IMR-90 (cell line): ENCODE results near the gene KRTAP3-1. TPM values are rescaled to one million over a fixed set of nuclear protein-coding genes. Genes with fewer than 3 reads are reported as not detected.

Experiments used
- ATAC-seq: fragments of 200-7000 bp; cut with Tn5 transposase; 2 replicates; pipeline ENCODE4 v1.9.1; 2020; ENCODE audit warnings: low read depth, mild to moderate bottlenecking, moderate library complexity
- BruUV-seq: library from RNA; stranded (reverse); fragments of 400-500 nt; replicated peaks from 2 replicates; lab custom pipeline; 2021; lab: Mats Ljungman, UMichigan
- CTCF ChIA-PET: fragments of 300-600 bp; formaldehyde crosslinking; extraction: SDS; loops from one replicate; lab custom pipeline; 2021; ENCODE audit warnings: antibody characterized with exemption; lab: Yijun Ruan, JAX
- POLR2A ChIA-PET: fragments of 300-600 bp; sonication (Branson Sonifier 250); formaldehyde crosslinking; loops from one replicate; lab custom pipeline; 2022; ENCODE audit warnings: antibody characterized with exemption; ENCODE audit not compliant: unreplicated experiment; lab: Charles Lee
- DNase-seq: peaks from one replicate; pipeline ENCODE4 v3.0.0; 2013
- H2AFZ ChIP-seq: replicated peaks from 2 replicates; pipeline ENCODE3; 2013; ENCODE audit warnings: low read length, mild to moderate bottlenecking; ENCODE audit not compliant: poor library complexity
- H2AK5ac ChIP-seq: 2 replicates; pipeline ENCODE4 v1.6.1; 2013; ENCODE audit warnings: low read depth, low read length, inconsistent platforms
- H2AK9ac ChIP-seq: replicated peaks from 2 replicates; pipeline ENCODE3; 2013; ENCODE audit warnings: mild to moderate bottlenecking, low read depth, low read length, moderate library complexity; ENCODE audit not compliant: poor library complexity
- H2BK120ac ChIP-seq: 2 replicates; pipeline ENCODE4 v1.6.1; 2013; ENCODE audit warnings: low read depth, low read length, inconsistent platforms
- H2BK15ac ChIP-seq: 3 replicates; pipeline ENCODE4 v1.6.1; 2013; ENCODE audit warnings: low read depth, low read length, inconsistent platforms
- H2BK20ac ChIP-seq: 2 replicates; pipeline ENCODE4 v1.6.1; 2013; ENCODE audit warnings: low read depth, mild to moderate bottlenecking, inconsistent platforms, low read length, moderate library complexity
- H2BK5ac ChIP-seq: 2 replicates; pipeline ENCODE4 v1.6.1; 2013; ENCODE audit warnings: mild to moderate bottlenecking, low read depth, low read length, inconsistent platforms; ENCODE audit not compliant: poor library complexity, severe bottlenecking
- H3K14ac ChIP-seq: replicated peaks from 2 replicates; pipeline ENCODE4 v1.6.1; 2013; ENCODE audit warnings: low read depth, low read length, inconsistent platforms
- H3K18ac ChIP-seq: 2 replicates; pipeline ENCODE4 v1.6.1; 2013; ENCODE audit warnings: low read depth, low read length, control low read depth
- H3K23ac ChIP-seq: 2 replicates; pipeline ENCODE4 v1.6.1; 2013; ENCODE audit warnings: low read depth, low read length, inconsistent platforms
- H3K27ac ChIP-seq: 2 replicates; pipeline ENCODE4 v1.5.1; 2013; ENCODE audit warnings: mild to moderate bottlenecking, control low read depth, low read length; ENCODE audit not compliant: insufficient read depth
- H3K27me3 ChIP-seq: 2 replicates; pipeline ENCODE4 v1.6.1; 2013; ENCODE audit warnings: low read length; ENCODE audit not compliant: control insufficient read depth, insufficient read depth
- H3K36me3 ChIP-seq: 2 replicates; pipeline ENCODE4 v1.6.1; 2013; ENCODE audit warnings: low read length, mixed read lengths; ENCODE audit not compliant: control insufficient read depth, insufficient read depth
- H3K4ac ChIP-seq: 2 replicates; pipeline ENCODE4 v1.6.1; 2013; ENCODE audit warnings: low read depth, low read length, inconsistent platforms
- H3K4me1 ChIP-seq: 2 replicates; pipeline ENCODE4 v1.6.1; 2013; ENCODE audit warnings: low read length, mixed read lengths; ENCODE audit not compliant: control insufficient read depth, insufficient read depth
- H3K4me2 ChIP-seq: 2 replicates; pipeline ENCODE4 v1.6.1; 2013; ENCODE audit warnings: low read depth, mild to moderate bottlenecking, control low read depth, low read length, moderate library complexity
- H3K4me3 ChIP-seq: 2 replicates; pipeline ENCODE4 v1.5.1; 2013; ENCODE audit warnings: low read depth, mild to moderate bottlenecking, control low read depth, low read length, moderate library complexity; ENCODE audit not compliant: insufficient read depth
- H3K56ac ChIP-seq: 2 replicates; pipeline ENCODE4 v1.6.1; 2013; ENCODE audit warnings: low read length, inconsistent platforms; ENCODE audit not compliant: insufficient read depth; ENCODE audit errors: extremely low read depth
- H3K79me1 ChIP-seq, 2 experiments: 2 replicates each; pipeline ENCODE4 v1.6.1; 2013; ENCODE audit warnings: low read length in 2 of 2, inconsistent platforms in 1 of 2, low read depth in 1 of 2
- H3K9ac ChIP-seq: 2 replicates; pipeline ENCODE4 v1.6.1; 2013; ENCODE audit warnings: low read depth, low read length, control low read depth
- H3K9me1 ChIP-seq: 2 replicates; pipeline ENCODE4 v1.6.1; 2013; ENCODE audit warnings: low read length, inconsistent platforms; ENCODE audit not compliant: insufficient read depth
- H3K9me3 ChIP-seq: 2 replicates; pipeline ENCODE4 v1.6.1; 2013; ENCODE audit warnings: low read length; ENCODE audit not compliant: control insufficient read depth, insufficient read depth
- H4K20me1 ChIP-seq: 2 replicates; pipeline ENCODE4 v1.6.1; 2013; ENCODE audit warnings: low read length, inconsistent platforms; ENCODE audit not compliant: insufficient read depth
- H4K5ac ChIP-seq: 2 replicates; pipeline ENCODE4 v1.6.1; 2013; ENCODE audit warnings: mild to moderate bottlenecking, low read depth, low read length, control low read depth
- H4K8ac ChIP-seq, 2 experiments: 2 replicates each; pipeline ENCODE4 v1.6.1; 2013; ENCODE audit warnings: low read depth in 2 of 2, low read length in 2 of 2, control low read depth in 1 of 2, inconsistent platforms in 1 of 2
- H4K91ac ChIP-seq: 2 replicates; pipeline ENCODE4 v1.6.1; 2013; ENCODE audit warnings: low read depth, low read length, inconsistent platforms; ENCODE audit not compliant: insufficient read depth
- BHLHE40 ChIP-seq: fragments of 150-350 bp; IDR thresholded peaks from 2 replicates; pipeline ENCODE4 v1.6.1; 2016; ENCODE audit warnings: mild to moderate bottlenecking, low read depth, low read length
- CEBPB ChIP-seq: IDR thresholded peaks from 2 replicates; pipeline ENCODE4 v1.6.1; 2012; ENCODE audit warnings: low read depth, low read length, improper control_type of control experiment
- MAZ ChIP-seq: IDR thresholded peaks from 2 replicates; pipeline ENCODE4 v1.6.1; 2012; ENCODE audit warnings: low read depth, mild to moderate bottlenecking, low read length, improper control_type of control experiment, moderate library complexity, borderline replicate concordance
- MXI1 ChIP-seq: IDR thresholded peaks from 2 replicates; pipeline ENCODE4 v1.6.1; 2012; ENCODE audit warnings: low read depth, mild to moderate bottlenecking, low read length, moderate library complexity, borderline replicate concordance
- NFE2L2 ChIP-seq: fragments of 150-350 bp; IDR thresholded peaks from 2 replicates; pipeline ENCODE4 v1.6.1; 2016; ENCODE audit warnings: low read depth, mild to moderate bottlenecking, low read length
- POLR2A ChIP-seq: IDR thresholded peaks from 2 replicates; pipeline ENCODE4 v1.6.1; 2012; ENCODE audit warnings: mild to moderate bottlenecking, low read depth, low read length
- RFX5 ChIP-seq: IDR thresholded peaks from 2 replicates; pipeline ENCODE4 v1.8.0; 2012; ENCODE audit warnings: low read depth, mild to moderate bottlenecking, low read length, moderate library complexity
- SMC3 ChIP-seq: fragments of 150-350 bp; IDR thresholded peaks from 2 replicates; pipeline ENCODE4 v1.6.1; 2016; ENCODE audit warnings: low read depth, mild to moderate bottlenecking, antibody characterized with exemption, low read length, moderate library complexity
- WGBS, 2 experiments: methylation state at CpG; one replicate each; pipeline versions ENCODE4 v1.1.5 to v1.1.7; 2013; ENCODE audit warnings: missing lambda C conversion rate in 2 of 2; ENCODE audit not compliant: insufficient read length in 1 of 2; ENCODE audit errors: extremely low coverage in 2 of 2; 5-methylcytosine and 5-hydroxymethylcytosine counted together
- dilution Hi-C: fragments of 300-500 bp; cut with HindIII; formaldehyde crosslinking; loops from one replicate; pipeline ENCODE4 v1.14.3; 2018; ENCODE audit warnings: low sequenced_read_pairs; ENCODE audit not compliant: unreplicated experiment
- in situ Hi-C: fragments of 300-500 bp; cut with MboI; formaldehyde crosslinking; loops from 3 replicates; pipeline ENCODE4 v1.14.3; 2019; ENCODE audit warnings: low sequenced_read_pairs, inconsistent platforms, mixed read lengths
- intact Hi-C: fragments of 100-400 bp; cut with micrococcal nuclease; formaldehyde crosslinking; loops from 2 replicates; pipeline ENCODE4 v1.10.0; 2022
- polyA plus RNA-seq, 3 experiments: library from polyadenylated mRNA; depleted of rRNA; stranded (reverse); fragments of >200 nt; gene quantifications; 2 replicates each; pipeline ENCODE4 v1.2.3, GENCODE V29; 2012; ENCODE audit warnings: low replicate concordance in 1 of 3
- total RNA-seq: library from RNA; depleted of rRNA; stranded (reverse); fragments of >200 nt; gene quantifications from 2 replicates; pipeline ENCODE4 v1.2.3, GENCODE V29; 2012
- TF ChIP-seq, protein P1 (sequence below): conservative IDR thresholded peaks from 2 replicates; pipeline ENCODE4 v1.5.1; 2012; ENCODE audit warnings: mild to moderate bottlenecking, low read depth, low read length, improper control_type of control experiment

The KRTAP3-1 gene
- total and polyA plus RNA-seq, 2 of the 4 experiments (the other 2 are of a cell fraction): not detected

DNA sequence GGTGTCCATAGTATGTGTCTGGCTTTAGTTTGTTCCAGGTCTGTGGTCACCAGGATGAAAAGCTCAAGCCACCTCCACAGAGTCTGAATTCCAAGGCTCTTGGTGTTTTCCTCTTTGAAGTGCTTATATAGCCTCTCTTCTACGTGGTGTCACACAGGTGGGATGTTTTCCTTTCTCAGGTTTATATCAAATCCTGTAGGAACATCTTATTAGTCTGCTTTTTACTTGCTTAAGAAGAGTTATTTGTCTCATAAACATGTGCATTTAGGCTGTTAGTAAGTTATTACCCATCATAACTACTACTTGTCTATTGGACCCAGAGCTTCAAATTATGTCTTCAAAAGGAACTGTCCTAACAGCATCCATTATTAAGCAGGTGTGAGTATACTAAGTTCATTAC, 42.1 kb downstream of the KRTAP3-1 start, which contains the start of gene KRT39:
KRT39 (minus strand) TSS at position 101 of the 400 bp plus-strand sequence; CDS start at position 9, 92 bp downstream.
- Histone ChIP-seq H2AFZ (peak within 1 kb of the TSS; percentile 6), H3K4me1 (peaks cover 3% of the 10 kb centered on the region; the same call in 1 of the 2 replicates), H3K27me3 (no peaks in the 10 kb centered on the region), H3K4ac (peak within 1 kb of the TSS; percentile 41; the same call in 1 of the 2 replicates), H3K9me3 (peaks cover 6% of the 10 kb centered on the region), H3K9ac (no peak within 1 kb of the TSS), H2BK15ac (peak within 1 kb of the TSS; percentile 21; the same call in 2 of the 3 replicates), H2AK5ac (peak within 1 kb of the TSS; percentile 59), H3K56ac (no peak within 1 kb of the TSS), H3K36me3 (no peaks in the 10 kb centered on the region), H4K8ac (peak within 1 kb of the TSS in 1 of 2 experiments; percentile 62; a peak in 1 of 4 replicates), H2BK5ac (peak within 1 kb of the TSS; percentile 87), H3K4me2 (no peak within 1 kb of the TSS), H3K14ac (0 out of 2 replicates have a peak within 1 kb of the TSS, but pooled peaks have one; percentile 63), H4K20me1 (no peaks in the 10 kb centered on the region), H3K4me3 (no peak within 1 kb of the TSS), H3K18ac (peak within 1 kb of the TSS; percentile 87; the same call in 1 of the 2 replicates), H2BK120ac (peak within 1 kb of the TSS; percentile 74), H3K23ac (no peak within 1 kb of the TSS), H2BK20ac (peak within 1 kb of the TSS; percentile 76; the same call in 1 of the 2 replicates), H3K9me1 (no peaks in the 10 kb centered on the region; the same call in 1 of the 2 replicates), H4K91ac (0 out of 2 replicates have a peak within 1 kb of the TSS, but pooled peaks have one; percentile 61), H2AK9ac (peak within 1 kb of the TSS; percentile 58), H3K79me1 (no peaks in the 10 kb centered on the region), H3K27ac (no peak within 1 kb of the TSS), H4K5ac (peak within 1 kb of the TSS; percentile 64; the same call in 1 of the 2 replicates)
- WGBS, 2 experiments: no CpG with 5 or more reads among the region's 1 CpG
- intact Hi-C loops: no loop called here
- in situ Hi-C loops: no loop called here
- no TSS peak for BruUV-seq
- no peak for TF ChIP-seq BHLHE40
- TF ChIP-seq, protein P1, sequence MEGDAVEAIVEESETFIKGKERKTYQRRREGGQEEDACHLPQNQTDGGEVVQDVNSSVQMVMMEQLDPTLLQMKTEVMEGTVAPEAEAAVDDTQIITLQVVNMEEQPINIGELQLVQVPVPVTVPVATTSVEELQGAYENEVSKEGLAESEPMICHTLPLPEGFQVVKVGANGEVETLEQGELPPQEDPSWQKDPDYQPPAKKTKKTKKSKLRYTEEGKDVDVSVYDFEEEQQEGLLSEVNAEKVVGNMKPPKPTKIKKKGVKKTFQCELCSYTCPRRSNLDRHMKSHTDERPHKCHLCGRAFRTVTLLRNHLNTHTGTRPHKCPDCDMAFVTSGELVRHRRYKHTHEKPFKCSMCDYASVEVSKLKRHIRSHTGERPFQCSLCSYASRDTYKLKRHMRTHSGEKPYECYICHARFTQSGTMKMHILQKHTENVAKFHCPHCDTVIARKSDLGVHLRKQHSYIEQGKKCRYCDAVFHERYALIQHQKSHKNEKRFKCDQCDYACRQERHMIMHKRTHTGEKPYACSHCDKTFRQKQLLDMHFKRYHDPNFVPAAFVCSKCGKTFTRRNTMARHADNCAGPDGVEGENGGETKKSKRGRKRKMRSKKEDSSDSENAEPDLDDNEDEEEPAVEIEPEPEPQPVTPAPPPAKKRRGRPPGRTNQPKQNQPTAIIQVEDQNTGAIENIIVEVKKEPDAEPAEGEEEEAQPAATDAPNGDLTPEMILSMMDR: no peak
- no peak for TF ChIP-seq RFX5
- no peak for TF ChIP-seq MXI1
- TF ChIP-seq NFE2L2: no peak
- TF ChIP-seq POLR2A: no peak
- TF ChIP-seq CEBPB: no peak
- TF ChIP-seq SMC3: no peak
- no peak for TF ChIP-seq MAZ
- dilution Hi-C loops: no loop called here
- CTCF ChIA-PET: no interaction called here
- DNase-seq: no peak
- no peak for ATAC-seq
- POLR2A ChIA-PET: no interaction called here
